ENCODE measurements around the gene PRKN.

GRCh38 chr6:162701551-162701950 is 26.0 kb downstream of the PRKN start:
- no peak for TF ChIP-seq CTCF (conservative IDR thresholded peaks at IDR 0.05)
- TF ChIP-seq ZFX (IDR thresholded peaks at IDR 0.05), result no peak

Measured in C4-2B (cell line).